ENCODE results near the gene INPP4B.
"Not testable (repeated sequence)": the region's sequence is repeated elsewhere in the genome, so short reads cannot be mapped to it uniquely, and the experiment has no call there.

DNA sequence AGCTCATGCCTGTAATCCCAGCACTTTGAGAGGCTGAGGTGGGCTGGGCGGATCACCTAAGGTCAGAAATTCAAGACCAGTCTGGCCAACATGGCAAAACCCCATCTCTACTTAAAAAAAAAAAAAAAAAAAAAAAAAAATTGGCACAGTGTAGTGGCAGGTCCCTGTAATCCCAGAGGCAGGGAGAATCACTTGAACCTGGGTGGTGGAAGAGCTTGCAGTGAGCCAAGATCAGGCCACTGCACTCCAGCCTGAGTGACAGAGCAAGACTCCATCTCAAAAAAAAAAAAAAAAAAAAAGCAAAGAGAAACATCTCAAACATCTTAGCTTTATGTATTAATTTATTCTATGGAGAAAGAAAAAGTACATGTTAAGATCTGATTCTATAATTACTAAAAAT, 201.5 kb downstream of the INPP4B start:
- not testable (repeated sequence) for TF ChIP-seq CTCF (conservative IDR thresholded peaks at IDR 0.05; ENCODE audit: low read depth, low read length); EZH2 (IDR thresholded peaks at IDR 0.05; ENCODE audit: low read length, unreplicated experiment); EZH2phosphoT487 (IDR thresholded peaks at IDR 0.05; ENCODE audit: borderline replicate concordance, low read length)

Measured in PC-3 (cell line).